NCI-H2227 treated with DMSO at 0.1 percent for 48 hours (cell line): ENCODE data around the gene GPRIN3.

Experiments
- DNase-seq: peaks from one replicate; lab custom pipeline; 2025; lab: John Stamatoyannopoulos, UW

GPRIN3 gene

DNA sequence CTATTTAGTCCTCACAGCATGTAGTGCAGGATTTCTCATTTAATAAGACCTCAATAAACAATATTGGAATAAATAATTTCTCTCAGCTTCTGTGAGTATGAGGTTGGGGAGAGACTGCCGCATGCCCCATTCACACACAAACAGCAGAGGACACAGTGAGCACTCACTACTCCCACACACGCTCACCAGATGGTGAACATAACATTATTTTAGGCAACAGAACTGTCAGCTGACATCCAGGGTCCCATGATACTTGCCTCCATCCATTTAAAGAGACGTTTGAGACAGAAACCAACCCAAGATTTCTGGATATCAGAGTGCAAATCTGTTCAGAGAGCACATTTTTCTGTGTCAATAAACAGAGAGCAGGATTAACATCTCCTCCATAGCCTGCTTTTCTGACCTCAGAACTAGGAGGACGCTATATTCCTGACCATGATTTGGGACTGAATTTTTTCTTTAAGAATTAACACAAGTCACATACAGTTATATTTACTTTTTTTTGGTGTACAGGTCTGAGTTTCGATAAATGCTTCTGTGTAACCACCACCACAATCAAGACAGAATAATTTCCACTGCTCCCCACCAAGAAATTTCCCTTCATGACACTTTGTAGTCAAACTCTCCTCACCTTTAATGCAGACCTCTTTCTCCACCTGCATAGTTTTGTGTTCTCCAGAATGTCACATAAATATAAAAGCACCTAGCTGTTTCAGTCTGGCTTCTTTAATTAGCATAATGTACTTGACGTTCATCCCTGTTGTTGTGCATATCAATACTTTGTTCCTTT, 16.7 kb downstream of the GPRIN3 start:
- DNase-seq: no peak

DNA sequence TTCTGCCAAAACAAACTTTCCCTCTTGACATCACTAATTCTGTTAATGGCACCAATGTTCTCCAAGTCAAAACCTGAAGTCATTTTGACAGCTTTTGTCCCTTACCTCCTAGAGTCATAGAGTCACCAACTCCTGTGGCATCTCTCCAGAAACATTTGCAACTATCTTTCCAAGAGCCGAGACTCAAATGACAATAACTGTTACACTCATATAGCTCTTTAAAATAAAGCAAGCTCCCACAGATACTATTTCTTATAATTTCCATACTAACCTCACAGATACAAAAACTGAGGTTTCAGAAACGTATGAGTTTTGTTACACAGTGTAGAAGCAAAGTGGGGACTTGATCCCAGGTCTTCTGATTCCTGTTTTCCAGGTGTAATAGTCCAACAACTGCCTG, 18.3 kb downstream of the GPRIN3 start:
- no peak for DNase-seq

DNA sequence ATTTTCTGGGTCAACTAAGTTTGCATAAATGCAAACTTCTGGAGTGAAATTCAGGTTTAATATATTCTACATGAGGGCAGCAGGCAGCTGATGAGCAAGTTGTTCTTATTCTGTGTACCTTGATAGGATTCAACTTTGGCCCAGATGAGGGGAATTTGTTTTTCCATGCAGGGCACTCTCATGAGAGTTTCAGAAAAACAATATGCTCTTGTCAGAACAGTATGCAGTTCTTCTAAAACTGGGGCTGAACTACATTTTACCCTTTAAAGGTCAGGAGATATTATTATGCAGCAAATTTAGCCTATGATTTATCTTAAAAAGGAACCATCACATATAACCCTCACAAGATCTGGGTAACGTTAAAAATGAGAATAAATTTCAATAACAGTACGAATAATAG, 19.2 kb downstream of the GPRIN3 start:
- no peak for DNase-seq

DNA sequence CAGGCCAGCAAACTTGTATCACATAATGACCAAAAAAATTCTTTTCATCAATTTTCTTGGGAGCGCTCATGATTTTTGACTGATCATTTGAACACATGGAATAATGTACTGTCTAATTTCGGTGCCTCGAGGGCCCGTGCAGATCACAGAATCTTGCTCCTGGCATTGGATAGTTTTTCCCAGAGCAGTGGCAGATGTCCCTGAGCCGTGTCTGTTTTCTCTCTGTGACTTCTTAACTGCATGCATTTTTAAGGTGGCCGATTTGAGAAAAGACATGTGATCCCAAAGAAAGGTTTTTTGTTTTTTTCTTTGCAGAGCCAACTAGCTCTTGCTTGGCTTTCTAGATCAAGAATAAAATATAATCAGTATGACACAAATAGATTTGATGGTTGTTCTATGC, 19.7 kb downstream of the GPRIN3 start:
- DNase-seq: no peak

DNA sequence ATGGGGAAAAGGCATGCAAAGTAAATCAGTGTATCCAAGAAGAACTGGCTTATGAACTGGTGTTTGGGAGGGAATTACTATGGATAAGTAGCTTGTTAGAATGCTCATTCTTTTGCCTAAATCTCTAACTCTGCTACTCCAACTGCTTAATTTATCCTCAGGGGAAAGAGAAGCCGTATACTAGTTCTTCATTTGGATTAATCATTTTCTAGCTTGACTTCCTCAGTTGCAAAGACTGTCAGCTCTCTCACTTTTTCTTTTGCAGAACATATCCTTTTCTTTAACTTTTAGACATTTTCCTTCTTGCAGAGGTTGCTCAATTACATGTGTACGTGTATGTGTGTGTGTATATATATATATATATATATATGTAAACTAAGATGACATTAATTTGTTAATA, 21.9 kb downstream of the GPRIN3 start:
- no peak for DNase-seq

DNA sequence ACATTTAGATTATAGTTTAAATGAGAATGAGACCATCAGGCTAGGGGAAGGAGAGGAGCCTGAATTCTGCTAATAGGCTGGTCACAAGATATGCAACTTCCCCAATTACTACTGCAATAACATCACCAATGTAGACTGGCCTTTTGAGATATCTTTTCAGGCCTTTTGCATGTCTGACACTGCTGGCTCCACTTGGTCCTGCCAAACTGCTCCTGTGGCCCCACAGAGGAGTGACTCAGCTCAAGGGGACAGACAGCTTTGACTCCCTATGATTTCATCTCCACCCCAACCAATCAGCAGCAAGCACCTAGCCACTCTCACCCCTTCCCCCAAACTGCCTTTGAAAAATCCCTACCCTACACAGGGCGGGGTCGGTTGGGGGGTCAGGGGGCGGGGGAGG, 22.8 kb downstream of the GPRIN3 start:
- DNase-seq: no peak

DNA sequence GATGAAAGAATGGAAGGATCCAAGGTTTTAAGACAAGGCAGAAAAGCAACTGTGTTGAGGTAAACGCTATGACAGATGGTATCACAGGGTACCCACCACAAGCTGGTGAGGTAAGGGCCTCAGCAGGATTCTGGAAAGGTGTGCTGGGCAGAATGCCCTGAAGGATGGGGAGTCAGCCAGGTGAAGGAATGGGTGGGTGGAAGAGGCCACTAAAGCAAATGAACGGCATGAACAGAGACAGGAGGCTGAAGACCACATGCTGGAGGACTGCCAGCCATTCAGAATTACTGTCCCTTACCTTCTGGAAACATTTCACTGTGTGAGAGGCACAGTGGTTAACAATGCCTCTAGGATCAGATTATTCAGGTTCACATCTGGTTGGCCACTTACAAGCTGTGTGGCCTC, 23.6 kb downstream of the GPRIN3 start:
- DNase-seq: no peak

DNA sequence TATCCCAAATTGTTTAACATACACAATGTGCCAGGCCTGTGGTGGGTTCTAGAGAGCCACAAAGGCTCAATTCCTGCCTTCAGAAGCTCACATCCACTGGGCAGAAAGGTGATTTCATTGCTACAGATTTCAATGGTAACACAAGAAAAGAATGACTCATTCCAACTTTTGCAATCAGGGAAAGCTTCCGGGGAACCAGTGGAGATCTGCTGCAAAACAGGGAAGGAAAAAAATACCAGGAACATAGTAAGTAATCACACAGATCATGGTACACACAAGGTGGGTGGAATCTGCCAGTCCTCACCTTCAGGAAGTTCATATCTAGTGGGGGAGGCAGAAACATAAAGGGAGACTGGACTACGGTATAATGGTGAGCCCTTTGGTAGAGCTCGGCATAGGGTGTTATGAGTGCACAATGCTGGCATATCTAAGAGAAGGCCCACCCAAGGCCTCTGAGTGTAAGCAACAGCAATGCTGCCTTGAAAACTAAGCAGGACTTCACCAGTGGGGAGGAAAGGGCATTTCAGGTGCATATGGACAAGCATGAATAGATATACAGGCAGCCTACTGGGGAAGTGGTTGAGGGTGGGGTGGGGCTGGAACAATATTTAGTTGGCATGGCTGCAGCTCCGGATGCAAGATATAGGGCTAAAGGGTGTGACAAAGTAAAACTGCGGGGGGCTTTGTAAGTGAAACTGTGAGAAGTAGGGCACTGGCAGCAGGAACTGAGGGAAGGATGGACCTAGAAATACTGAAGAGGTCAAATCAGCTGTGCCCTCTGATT, 24.2 kb downstream of the GPRIN3 start:
- no peak for DNase-seq

DNA sequence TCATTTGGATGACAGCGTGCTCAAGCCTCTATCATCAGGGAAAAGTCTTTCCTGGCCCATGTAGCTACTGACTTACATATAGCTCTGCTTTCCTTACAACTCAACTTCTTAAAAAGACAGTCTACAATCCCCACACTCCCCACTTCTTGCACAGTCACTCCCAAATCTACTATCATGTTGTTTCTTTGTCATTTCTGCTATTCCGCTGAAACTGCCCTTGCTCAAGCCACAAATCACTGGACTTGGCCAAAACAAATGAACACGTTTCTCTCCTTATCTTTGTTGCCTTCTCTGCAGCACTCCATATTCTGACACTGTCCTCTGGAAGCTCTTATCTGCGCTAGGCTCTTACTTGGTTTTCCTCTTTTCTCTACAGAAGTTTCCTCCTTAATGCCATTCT, 28.2 kb downstream of the GPRIN3 start:
- no peak for DNase-seq

DNA sequence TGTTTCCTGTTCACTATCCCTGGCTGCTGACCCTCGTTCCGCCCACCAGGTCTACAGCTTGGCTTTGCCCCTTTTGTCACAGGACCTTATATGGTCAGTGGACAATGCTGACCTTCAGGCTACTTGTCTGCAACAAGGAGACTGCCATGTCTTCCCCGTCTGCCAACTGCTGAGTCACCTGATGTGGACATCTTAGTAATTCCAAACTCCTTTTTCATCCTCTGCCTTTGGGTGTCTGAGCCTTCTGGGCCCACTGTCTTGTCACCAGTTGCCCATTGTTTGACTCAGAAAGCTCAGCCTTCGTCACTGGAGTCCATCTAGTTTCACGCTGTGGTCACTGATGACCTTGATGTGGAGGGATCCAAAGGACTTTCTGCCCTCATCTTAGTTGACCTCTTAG, 30.2 kb downstream of the GPRIN3 start:
- no peak for DNase-seq

DNA sequence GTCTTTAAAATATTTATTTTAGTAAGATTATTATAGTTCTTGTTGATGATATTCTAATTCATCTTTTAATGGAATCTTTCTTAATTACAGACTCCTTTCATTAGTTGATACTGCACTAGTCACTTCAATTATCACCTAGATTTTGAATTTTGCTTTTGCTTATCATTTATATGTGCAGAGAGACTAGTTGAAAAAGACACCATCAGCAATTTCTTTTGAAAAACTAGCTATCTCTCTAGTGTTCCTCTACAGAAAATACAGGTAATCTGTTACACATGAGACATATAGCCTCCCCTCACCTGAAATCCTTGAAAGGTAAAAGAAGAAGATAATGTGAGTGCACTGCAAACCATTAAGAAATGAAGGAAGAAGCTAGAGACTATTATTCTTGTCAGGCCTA, 31.3 kb downstream of the GPRIN3 start:
- no peak for DNase-seq

DNA sequence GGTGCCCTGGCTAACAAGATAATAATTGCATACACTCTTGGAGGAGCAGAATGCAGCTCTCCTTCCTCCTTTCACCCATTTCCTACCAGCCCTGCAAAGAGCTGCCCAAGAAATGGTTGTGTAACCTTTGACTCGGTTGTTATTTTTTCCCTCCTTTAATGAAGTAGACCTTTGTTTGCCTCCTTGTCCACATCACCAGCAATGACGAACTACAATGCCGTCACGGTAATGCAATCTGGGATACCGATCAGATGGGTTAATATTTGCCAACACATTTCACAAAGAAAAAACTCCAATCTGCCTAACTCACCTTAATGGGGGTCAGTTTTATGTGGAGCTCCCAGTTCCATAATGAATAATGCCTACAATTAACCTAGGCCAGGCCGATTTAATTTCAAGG, 32.0 kb downstream of the GPRIN3 start:
- DNase-seq: no peak

DNA sequence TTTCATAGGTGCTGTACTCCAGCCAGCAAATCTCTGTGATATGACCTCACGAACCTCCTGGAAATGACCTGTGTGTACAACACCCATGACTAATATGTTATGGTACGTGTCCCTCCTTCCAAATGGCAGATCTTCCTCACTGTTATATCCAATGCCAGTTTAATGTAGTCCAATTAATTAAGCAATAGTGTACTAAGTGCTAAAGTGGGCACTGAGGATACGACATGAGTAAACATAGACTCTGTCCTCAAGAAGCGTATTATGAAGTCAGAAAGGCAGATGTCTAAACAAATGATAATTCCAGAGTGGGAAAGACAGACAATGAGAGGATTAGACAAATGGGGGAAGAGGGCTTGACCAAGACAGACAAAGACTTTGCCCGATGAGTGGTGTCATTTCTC, 33.9 kb downstream of the GPRIN3 start:
- DNase-seq: no peak

DNA sequence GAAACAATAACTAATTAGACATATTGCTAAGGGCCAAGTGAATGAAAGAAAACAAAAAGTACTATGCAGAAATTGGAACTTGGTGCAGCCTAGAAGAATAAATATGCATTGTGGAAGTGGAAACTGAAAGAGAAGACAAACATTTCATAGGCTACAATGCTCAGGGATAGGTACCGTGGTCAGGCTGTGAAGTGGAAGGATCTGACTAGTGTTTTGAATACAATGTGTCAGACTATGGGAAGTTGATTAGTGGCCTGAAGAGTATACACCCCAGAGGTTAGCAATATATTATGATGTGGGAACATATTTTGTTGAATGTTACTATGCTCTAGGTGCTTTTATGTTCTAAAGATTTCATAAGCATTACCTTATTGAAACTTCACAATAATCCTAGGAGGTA, 36.8 kb downstream of the GPRIN3 start:
- DNase-seq: no peak

DNA sequence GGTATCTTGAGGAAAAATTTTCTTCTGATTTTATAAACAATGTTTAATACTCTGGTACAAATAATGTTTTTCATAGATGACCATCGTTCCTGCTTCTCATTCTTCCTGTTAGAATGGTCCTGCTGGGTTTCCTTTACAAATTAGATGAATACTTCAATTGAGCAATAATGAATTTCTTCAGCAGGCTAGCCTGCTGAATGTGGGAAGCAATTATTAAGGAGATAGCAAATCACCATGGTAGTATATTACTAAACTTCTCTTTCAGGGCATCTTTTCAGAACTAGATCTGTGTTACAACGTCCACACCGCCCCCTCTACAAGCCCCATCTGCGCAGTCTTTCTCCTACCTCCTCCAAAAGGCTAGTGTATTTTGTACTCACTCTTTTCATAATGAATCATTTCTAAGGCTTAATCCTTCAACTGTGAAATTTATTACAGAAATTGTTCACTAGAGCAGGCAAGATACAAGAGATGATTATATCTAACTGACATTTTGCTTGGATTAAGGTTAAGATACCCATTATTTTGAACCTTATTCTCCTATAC, 38.4 kb downstream of the GPRIN3 start:
- no peak for DNase-seq

DNA sequence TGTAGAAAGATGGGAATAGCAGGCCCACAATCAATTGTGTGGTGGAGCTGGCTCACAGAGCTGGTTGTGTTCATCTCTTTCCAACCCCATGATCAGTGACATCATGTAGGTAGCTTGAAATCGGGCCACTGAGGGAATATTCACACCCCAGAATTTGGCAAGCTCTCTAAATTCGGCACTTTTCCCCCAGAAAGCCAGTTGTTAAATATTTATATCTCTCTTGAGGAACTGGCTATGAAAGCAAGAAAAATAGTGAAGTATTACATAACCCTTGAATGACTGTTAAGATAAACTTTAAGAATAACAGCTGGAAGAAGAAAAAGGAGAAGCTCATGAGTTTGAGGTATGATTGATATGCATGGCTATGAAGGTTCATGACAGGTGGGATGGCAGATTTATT, 38.9 kb downstream of the GPRIN3 start:
- DNase-seq: no peak

DNA sequence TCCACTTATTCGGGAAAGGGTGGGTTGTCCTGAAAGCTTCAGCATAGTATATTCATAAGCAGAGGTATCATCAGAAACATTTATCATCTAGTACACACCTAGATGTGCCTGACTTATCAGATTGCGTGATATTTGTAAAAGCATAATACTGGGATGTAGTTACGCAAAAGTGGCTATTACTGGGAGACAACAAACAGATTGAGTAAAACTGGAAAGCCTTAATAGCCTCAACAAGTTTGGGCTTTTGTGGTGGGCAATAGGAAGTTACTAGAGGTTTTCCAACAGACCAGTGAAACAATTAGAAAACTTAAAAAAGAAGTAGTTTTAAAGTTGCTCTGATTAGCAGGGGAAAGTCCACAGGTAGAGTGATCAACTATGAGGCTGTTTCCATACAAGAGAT, 39.8 kb downstream of the GPRIN3 start:
- DNase-seq: no peak

DNA sequence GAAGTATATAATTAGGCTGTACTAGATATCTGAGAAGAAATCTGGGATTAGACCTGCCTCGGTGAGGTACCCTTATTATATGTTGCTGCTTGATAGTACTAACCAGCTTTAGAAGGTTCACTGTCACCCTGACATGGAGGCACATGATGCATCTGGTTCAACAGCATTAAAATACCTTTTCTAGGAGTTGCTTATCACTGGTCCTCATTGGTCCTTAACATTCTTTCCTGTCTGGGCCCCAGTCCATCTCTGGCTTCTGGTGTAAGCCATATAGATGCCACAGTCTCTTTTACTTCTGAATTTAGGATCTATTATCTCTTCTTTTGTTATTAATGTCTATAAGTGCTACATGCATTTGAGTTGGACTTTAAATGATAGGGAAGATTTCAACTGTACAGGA, 40.2 kb downstream of the GPRIN3 start:
- DNase-seq: no peak

DNA sequence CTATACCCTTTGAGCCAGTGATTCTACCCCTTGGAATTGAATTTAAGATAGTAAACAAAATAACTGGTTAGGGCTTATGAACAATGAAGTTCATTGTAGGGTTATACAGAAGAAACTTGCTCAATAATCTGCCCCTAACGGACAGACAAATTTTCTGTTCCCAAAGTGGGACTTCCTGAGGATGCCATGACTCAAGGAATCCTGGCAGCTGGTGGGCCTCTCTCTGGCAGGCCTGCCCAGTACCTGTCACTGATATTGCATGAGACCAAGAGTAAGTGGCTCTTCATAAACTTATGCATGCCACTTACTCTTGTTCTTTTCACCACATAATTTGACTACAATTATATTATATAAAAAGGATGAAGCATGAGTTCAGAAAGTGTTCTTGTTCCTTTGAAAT, 41.5 kb downstream of the GPRIN3 start:
- no peak for DNase-seq

DNA sequence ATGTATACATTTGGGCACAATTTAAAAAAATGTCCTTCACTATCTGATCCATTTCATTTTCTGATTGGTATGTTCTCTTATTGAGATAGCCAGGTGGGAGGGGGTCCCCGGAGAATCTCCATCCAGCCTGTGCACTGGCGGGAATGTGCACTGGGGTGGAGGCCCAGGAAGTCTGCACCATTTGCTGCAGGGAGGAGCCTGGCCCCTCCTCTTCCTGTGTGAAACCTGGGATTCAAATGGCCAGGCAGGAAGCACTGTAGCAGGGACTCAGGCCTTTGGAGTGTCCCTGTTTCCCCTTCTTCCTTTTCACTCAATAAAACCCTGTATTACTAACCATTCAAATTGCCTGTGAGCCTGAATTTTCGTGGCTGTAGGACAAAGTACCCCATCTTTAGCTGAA, 44.3 kb downstream of the GPRIN3 start:
- DNase-seq: no peak

DNA sequence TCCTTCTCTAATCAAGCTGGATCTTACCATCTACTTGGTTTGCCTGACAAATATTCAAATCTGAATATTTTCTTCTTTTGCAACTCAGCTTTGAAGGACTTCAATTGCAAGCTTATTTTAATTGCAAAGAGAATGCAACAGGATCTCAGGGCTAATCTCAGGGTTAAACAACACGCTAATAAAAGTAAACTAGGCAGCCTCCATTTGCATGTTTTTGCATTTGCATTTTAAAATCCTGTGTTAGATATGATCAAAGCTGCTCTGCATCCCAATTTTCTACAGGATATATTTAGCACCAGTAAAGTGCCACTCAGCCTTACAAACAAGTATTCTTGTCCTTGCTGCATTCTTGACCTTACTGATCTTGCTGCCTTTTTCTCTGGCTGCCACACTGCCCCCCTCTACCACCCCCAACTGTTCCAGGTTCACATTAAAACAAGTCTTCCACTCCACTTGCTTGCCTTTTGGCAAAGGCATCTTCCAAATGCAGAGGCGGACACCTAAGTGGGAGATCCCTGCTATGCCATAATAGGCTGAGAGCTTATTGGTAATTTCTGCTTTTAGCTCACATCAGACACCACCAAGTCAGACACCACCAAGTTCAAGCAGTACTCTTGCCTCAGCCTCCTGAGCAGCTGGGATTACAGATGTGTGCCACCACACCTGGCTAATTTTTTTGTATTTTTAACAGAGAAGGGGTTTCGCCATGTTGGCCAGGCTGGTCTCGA, 48.1 kb downstream of the GPRIN3 start:
- no peak for DNase-seq

DNA sequence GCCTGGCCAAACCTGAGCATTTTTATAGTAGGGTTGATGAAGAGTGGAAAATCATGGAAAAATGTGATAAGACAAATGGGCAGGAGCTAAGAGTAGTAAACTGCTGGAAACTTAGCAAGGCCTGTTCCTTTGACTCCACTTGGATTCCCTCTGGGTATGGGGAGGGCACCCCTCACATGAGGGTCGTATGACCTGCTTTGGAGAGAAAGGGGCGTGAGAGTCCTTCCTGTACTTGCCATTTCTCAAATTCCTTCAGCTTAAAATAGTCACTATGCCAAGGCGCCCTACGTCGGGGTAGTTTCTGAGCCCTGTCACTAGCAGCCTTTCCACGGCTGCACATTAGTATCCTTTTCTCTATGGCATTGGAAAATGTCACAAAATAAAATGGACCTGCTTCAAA, 49.1 kb downstream of the GPRIN3 start:
- no peak for DNase-seq

DNA sequence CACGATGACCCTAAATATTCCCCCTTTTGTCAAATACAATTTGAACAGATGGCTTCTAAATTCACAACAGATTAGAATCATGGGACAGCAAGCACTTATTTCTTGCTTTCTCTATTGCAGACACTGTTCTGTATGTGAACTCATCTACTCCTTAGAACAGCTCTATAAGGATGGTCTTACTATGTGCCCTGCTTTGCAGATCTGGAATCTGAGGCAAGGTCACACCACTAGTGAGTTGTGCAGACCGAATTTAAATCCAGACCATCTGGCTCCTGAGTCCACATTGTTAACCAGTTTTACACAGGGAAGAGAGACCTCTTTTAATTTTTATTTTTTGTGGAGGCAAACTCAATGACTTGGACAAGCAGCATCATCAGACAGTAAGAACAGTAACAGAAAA, 50.2 kb downstream of the GPRIN3 start:
- no peak for DNase-seq
